HCT116 (cell line): ENCODE results near the gene HDAC10. TPM values are rescaled to one million over a fixed set of nuclear protein-coding genes. Genes with fewer than 3 reads are reported as not detected.

ENCODE experiments used
- ATAC-seq: fragments of 200-7000 bp; cut with Tn5 transposase; 2 replicates; pipeline ENCODE4 v1.9.1; 2020; ENCODE audit warnings: mild to moderate bottlenecking, moderate library complexity
- BruUV-seq: library from RNA; stranded (reverse); fragments of 400-500 nt; replicated peaks from 2 replicates; lab custom pipeline; 2021; lab: Mats Ljungman, UMichigan
- CTCF ChIA-PET: fragments of 300-600 bp; sonication (Branson Sonifier 250); formaldehyde crosslinking; loops from one replicate; lab custom pipeline; 2021; ENCODE audit warnings: antibody characterized with exemption; lab: Charles Lee
- POLR2A ChIA-PET: fragments of 300-600, 350-600 bp; sonication (Branson Sonifier 250); formaldehyde crosslinking; loops from one replicate; lab custom pipeline; 2021; ENCODE audit warnings: antibody characterized with exemption; lab: Charles Lee
- RAD21 ChIA-PET, 2 experiments: fragments of 300-600 bp; sonication (Branson Sonifier 250); formaldehyde crosslinking; loops; one replicate each; lab custom pipeline; 2023; ENCODE audit warnings: low total read pairs in 2 of 2; ENCODE audit not compliant: uncharacterized antibody in 2 of 2, unreplicated experiment in 2 of 2, low non-redundant PET in 1 of 2; lab: Charles Lee
- DNase-seq: peaks from one replicate; pipeline ENCODE4 v3.0.0-alpha.2; 2010; ENCODE audit warnings: low read depth, low spot score
- H2AFZ ChIP-seq: fragments of 200-600 bp; shearing (Covaris generic), sonication (generic); 2 replicates; pipeline ENCODE4 v1.6.1; 2017; ENCODE audit warnings: low read depth, mixed run types, mixed read lengths, antibody characterized with exemption, low read length; ENCODE audit not compliant: poor library complexity, severe bottlenecking
- H3K27ac ChIP-seq: 2 replicates; pipeline ENCODE4 v1.5.1; 2012; ENCODE audit warnings: low read depth, low read length
- H3K27me3 ChIP-seq: fragments of 200-600 bp; sonication (generic); 2 replicates; pipeline ENCODE4 v1.6.1; 2016; ENCODE audit warnings: mixed run types, low read length, mixed read lengths; ENCODE audit not compliant: insufficient read depth
- H3K36me3 ChIP-seq, 2 experiments: fragments of 200-500 bp in 1 of 2; fragments of 200-600 bp in 1 of 2; sonication (Bioruptor generic) in 1 of 2; sonication (generic) in 1 of 2; 2 replicates each; pipeline versions ENCODE4 v1.5.1 to v1.6.1; 2014 to 2016; ENCODE audit warnings: low read length in 2 of 2, inconsistent platforms in 1 of 2, mixed read lengths in 1 of 2, mixed run types in 1 of 2; ENCODE audit not compliant: insufficient read depth in 2 of 2, control insufficient read depth in 1 of 2
- H3K4me1 ChIP-seq, 2 experiments: fragments of 200-600 bp in 1 of 2; sonication (generic) in 1 of 2; 2 replicates each; pipeline versions ENCODE4 v1.5.1 to v1.6.1; 2012 to 2017; ENCODE audit warnings: low read length in 2 of 2, inconsistent platforms in 1 of 2, mild to moderate bottlenecking in 1 of 2, mixed read lengths in 1 of 2, mixed run types in 1 of 2, moderate library complexity in 1 of 2; ENCODE audit not compliant: insufficient read depth in 2 of 2, control insufficient read depth in 1 of 2
- H3K4me2 ChIP-seq: fragments of 200-600 bp; sonication (generic); 2 replicates; pipeline ENCODE4 v1.6.1; 2017; ENCODE audit warnings: mixed run types, low read length, mixed read lengths
- H3K4me3 ChIP-seq, 2 experiments: fragments of 200-600 bp in 1 of 2; sonication (generic) in 1 of 2; replicated peaks in 1 of 2; 2 replicates each; pipeline ENCODE4 v1.5.1; 2011 to 2016; ENCODE audit warnings: low read length in 2 of 2, control low read depth in 1 of 2, low read depth in 1 of 2, mild to moderate bottlenecking in 1 of 2, mixed read lengths in 1 of 2, mixed run types in 1 of 2
- H3K79me2 ChIP-seq: fragments of 200-600 bp; sonication (generic); 2 replicates; pipeline ENCODE4 v1.6.1; 2017; ENCODE audit warnings: mild to moderate bottlenecking, mixed run types, low read length, moderate library complexity, mixed read lengths; ENCODE audit not compliant: insufficient read depth
- H3K9ac ChIP-seq: fragments of 200-600 bp; sonication (generic); 2 replicates; pipeline ENCODE4 v1.6.1; 2016; ENCODE audit warnings: low read length, mixed read lengths
- H3K9me2 ChIP-seq: fragments of 200-600 bp; sonication (generic), shearing (Covaris generic); 2 replicates; pipeline ENCODE4 v1.6.1; 2017; ENCODE audit warnings: mixed run types, mild to moderate bottlenecking, moderate library complexity; ENCODE audit not compliant: insufficient read depth
- H3K9me3 ChIP-seq, 2 experiments: fragments of 200-500 bp in 1 of 2; fragments of 200-600 bp in 1 of 2; sonication (Bioruptor generic) in 1 of 2; sonication (generic) in 1 of 2; 2 replicates each; pipeline ENCODE4 v1.6.1; 2014 to 2017; ENCODE audit warnings: low read length in 2 of 2, mixed read lengths in 2 of 2, inconsistent platforms in 1 of 2, low read depth in 1 of 2, mild to moderate bottlenecking in 1 of 2, mixed run types in 1 of 2, moderate library complexity in 1 of 2; ENCODE audit not compliant: control insufficient read depth in 1 of 2, insufficient read depth in 1 of 2
- H4K20me1 ChIP-seq: fragments of 200-600 bp; sonication (generic), shearing (Covaris generic); 2 replicates; pipeline ENCODE4 v1.6.1; 2017; ENCODE audit warnings: mixed run types, mild to moderate bottlenecking, moderate library complexity; ENCODE audit not compliant: insufficient read depth
- ATF3 ChIP-seq: IDR thresholded peaks from 2 replicates; pipeline ENCODE4 v1.6.1; 2012
- CBX3 ChIP-seq: IDR thresholded peaks from 2 replicates; pipeline ENCODE4 v1.6.1; 2012; ENCODE audit warnings: low read depth
- CEBPB ChIP-seq: IDR thresholded peaks from 2 replicates; pipeline ENCODE4 v1.6.1; 2012; ENCODE audit warnings: low read depth
- EGR1 ChIP-seq: IDR thresholded peaks from 2 replicates; pipeline ENCODE4 v1.6.1; 2012; ENCODE audit warnings: low read depth
- EZH2 ChIP-seq: fragments of 200-600 bp; sonication (generic); IDR thresholded peaks from 2 replicates; pipeline ENCODE4 v1.6.1; 2017; ENCODE audit warnings: antibody characterized with exemption, mixed run types
- EZH2phosphoT487 ChIP-seq: fragments of 200-600 bp; IDR thresholded peaks from 2 replicates; pipeline ENCODE4 v1.6.1; 2018; ENCODE audit warnings: antibody characterized with exemption, borderline replicate concordance
- FOSL1 ChIP-seq: IDR thresholded peaks from 2 replicates; pipeline ENCODE4 v1.6.1; 2012; ENCODE audit warnings: low read depth
- JUND ChIP-seq: IDR thresholded peaks from 2 replicates; pipeline ENCODE4 v1.6.1; 2012
- POLR2A ChIP-seq: IDR thresholded peaks from 2 replicates; pipeline ENCODE4 v1.7.0; 2011; ENCODE audit warnings: borderline replicate concordance; ENCODE audit not compliant: insufficient read depth, insufficient read length; ENCODE audit errors: extremely low read depth
- POLR2AphosphoS5 ChIP-seq: IDR thresholded peaks from 2 replicates; pipeline ENCODE4 v1.6.1; 2011; ENCODE audit warnings: mild to moderate bottlenecking, low read depth, low read length, moderate library complexity
- RAD21 ChIP-seq: IDR thresholded peaks from 2 replicates; pipeline ENCODE4 v1.6.1; 2012; ENCODE audit warnings: low read depth, mild to moderate bottlenecking
- SP1 ChIP-seq: IDR thresholded peaks from 2 replicates; pipeline ENCODE4 v1.6.1; 2012; ENCODE audit warnings: low read depth
- SRF ChIP-seq: IDR thresholded peaks from 2 replicates; pipeline ENCODE4 v1.6.1; 2012; ENCODE audit warnings: low read depth
- TCF7L2 ChIP-seq: IDR thresholded peaks from 2 replicates; pipeline ENCODE4 v1.7.0; 2011; ENCODE audit warnings: borderline replicate concordance, inconsistent platforms; ENCODE audit not compliant: insufficient read depth, insufficient read length; ENCODE audit errors: extremely low read depth
- ZBTB33 ChIP-seq: IDR thresholded peaks from 2 replicates; pipeline ENCODE4 v1.6.1; 2011; ENCODE audit warnings: mild to moderate bottlenecking, low read length, moderate library complexity; ENCODE audit not compliant: insufficient replicate concordance; ENCODE audit errors: extremely low read depth
- ZFX ChIP-seq: fragments of 450-650 bp; IDR thresholded peaks from 2 replicates; pipeline ENCODE4 v1.6.1; 2017
- ZNF274 ChIP-seq: fragments of 200-500 bp; sonication (Bioruptor generic); IDR thresholded peaks from 2 replicates; pipeline ENCODE4 v1.6.1; 2014; ENCODE audit warnings: mild to moderate bottlenecking, low read depth, low read length, inconsistent platforms
- intact Hi-C: fragments of 100-400 bp; cut with micrococcal nuclease; formaldehyde crosslinking; loops from 2 replicates; pipeline ENCODE4 v1.10.0; 2022
- total RNA-seq: library from RNA; stranded (reverse); gene quantifications from one replicate; pipeline ENCODE4 v1.2.1, GENCODE V29; 2021; ENCODE audit not compliant: unreplicated experiment

The HDAC10 gene
- total RNA-seq, 1 experiment from 2014 or later: 67.5 TPM

- H3K9me3 ChIP-seq: no peaks in the 10 kb centered on the region
- no TSS peak for BruUV-seq
- CTCF ChIA-PET: interaction anchor here (0.6 kb wide), 1 partner anchor 46 kb away, joined by 3 read pairs; the partner anchor contains the start of gene PPP6R2
- TF ChIP-seq ATF3 (no peak), JUND (no peak), ZFX (no peak), CBX3 (no peak), EZH2phosphoT487 (no peak), ZBTB33 (no peak), ZNF274 (no peak), SRF (no peak), EZH2 (no peak), CEBPB (no peak), FOSL1 (no peak), TCF7L2 (no peak), EGR1 (no peak), SP1 (no peak), POLR2AphosphoS5 (no peak), RAD21 (no peak), POLR2A (no peak)
- TF ChIP-seq, all 23 proteins: peak for 0
- ATAC-seq (no peak), DNase-seq (no peak)
- Histone ChIP-seq H4K20me1 (no peaks in the 10 kb centered on the region), H3K9me2 (no peaks in the 10 kb centered on the region), H3K36me3 (peaks cover 0 to 7% of the 10 kb centered on the region in 2 experiments; a peak in 2 of 4 replicates), H3K9ac (peak overlapping the region; percentile 28; the same call in 1 of the 2 replicates), H3K4me3 (no peak overlapping the region), H2AFZ (no peak overlapping the region), H3K27ac (peak overlapping the region; percentile 95), H3K4me1 (peaks cover 65 to 96% of the 10 kb centered on the region in 2 experiments), H3K4me2 (peak overlapping the region; percentile 98), H3K79me2 (peaks cover 99% of the 10 kb centered on the region), H3K27me3 (no peaks in the 10 kb centered on the region)
- POLR2A ChIA-PET: interaction anchor here (0.6 kb wide), 1 partner anchor 260 kb away, joined by 3 read pairs; no protein-coding TSS in a partner anchor
- RAD21 ChIA-PET: interaction anchor here in 1 of 2 experiments (0.7 kb wide), 1 partner anchor 60 kb away, joined by 3 read pairs; no protein-coding TSS in a partner anchor
- intact Hi-C loops: no loop called here
Measured at GRCh38 chr22:50296658-50297490, 45.8 kb upstream of the HDAC10 start.
